NCI-H2029 treated with DMSO at 0.1 percent for 48 hours (cell line): Measurements from ENCODE around the gene TOR2A.
"Not testable (repeated sequence)": the region's sequence is repeated elsewhere in the genome, so short reads cannot be mapped to it uniquely, and the experiment has no call there.

ENCODE experiments used
- DNase-seq: peaks from one replicate; lab custom pipeline; 2025; lab: John Stamatoyannopoulos, UW

The TOR2A gene

GRCh38 chr9:127768698-127769097 is 33.6 kb upstream of the TOR2A start:
- no peak for DNase-seq

- no peak for DNase-seq
Measured at GRCh38 chr9:127767909-127768331, 32.8 kb upstream of the TOR2A start.

GRCh38 chr9:127767410-127767809 is 32.3 kb upstream of the TOR2A start:
- DNase-seq = no peak

DNA sequence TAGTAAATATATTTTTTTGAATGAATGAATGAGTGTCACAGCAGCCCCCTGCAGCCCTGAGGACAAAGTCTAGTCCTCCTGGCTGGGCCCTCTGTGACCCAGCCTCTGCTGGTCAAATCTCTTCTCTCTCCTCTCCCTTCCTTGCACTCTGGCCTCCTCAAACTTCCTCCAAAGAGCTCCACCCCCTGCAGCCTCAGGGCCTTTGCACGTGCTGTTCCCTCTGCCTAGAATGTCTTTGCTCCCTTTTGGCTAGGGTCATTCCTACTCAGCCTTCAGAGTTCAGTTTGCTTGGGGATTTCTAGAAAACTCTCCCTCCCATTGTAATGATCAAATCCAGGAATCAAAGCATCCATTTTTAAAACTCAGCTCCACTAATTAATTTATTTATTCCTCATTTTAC is 30.3 kb upstream of the TOR2A start:
- DNase-seq = no peak

- DNase-seq = no peak
Measured at GRCh38 chr9:127763918-127764384, 28.9 kb upstream of the TOR2A start.

GRCh38 chr9:127762111-127762676 is 27.1 kb upstream of the TOR2A start:
- no peak for DNase-seq

- no peak for DNase-seq
Measured at GRCh38 chr9:127761491-127761956, 26.4 kb upstream of the TOR2A start.

DNA sequence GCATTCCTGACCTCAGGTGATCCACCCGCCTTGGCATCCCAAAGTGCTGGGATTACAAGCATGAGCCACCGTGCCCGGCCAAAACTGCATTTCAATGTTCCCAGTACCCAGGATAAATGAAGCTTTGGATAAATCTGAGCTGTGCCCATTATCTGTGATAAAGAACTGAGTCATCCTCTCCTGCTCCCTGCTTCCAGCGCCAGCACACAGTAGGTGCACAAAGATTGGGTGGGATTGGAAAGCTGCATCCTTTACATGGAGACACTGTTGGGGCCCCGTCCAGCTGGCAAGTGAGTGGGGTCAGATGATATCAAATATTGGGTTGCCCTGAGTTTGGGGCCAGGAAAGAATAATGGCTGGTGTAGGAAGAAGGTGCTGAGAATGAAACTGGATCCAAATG is 26.0 kb upstream of the TOR2A start:
- DNase-seq = no peak

DNA sequence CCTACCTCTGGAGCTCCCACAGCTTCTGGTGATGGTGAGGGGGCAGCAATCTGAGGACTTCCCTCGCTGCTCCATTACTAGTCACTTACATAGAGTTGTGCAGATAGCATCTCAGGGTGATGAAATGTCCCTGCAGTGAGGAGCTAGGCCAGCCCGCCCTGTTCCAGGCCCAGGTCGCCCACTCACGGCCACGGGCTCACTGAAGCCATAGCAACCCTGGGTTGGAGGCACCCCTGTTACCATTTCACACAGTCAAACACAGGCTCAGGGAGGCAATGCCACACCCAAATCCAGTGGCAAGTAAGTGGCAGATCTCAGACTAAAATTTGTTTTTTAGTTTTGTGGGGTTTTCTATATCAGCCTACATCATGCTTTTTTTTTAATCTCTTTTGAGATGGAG is 23.7 kb upstream of the TOR2A start:
- no peak for DNase-seq

DNA sequence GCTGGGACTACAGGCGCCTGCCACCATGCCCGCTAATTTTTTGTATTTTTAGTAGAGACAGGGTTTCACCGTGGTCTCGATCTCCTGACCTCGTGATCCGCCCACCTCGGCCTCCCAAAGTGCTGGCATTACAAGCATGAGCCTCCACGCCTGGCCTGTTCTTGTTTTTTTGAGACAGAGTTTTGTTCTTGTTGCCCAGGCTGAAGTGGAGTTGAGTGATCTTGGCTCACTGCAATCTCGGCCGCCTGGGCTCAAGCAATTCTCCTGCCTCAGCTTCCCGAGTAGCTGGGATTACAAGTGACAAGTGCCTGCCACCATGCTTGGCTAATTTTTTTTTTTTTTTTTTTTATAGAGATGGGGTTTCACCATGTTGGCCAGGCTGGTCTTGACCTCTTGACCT is 21.7 kb upstream of the TOR2A start:
- DNase-seq = not testable (repeated sequence)

- DNase-seq = no peak
Measured at GRCh38 chr9:127756233-127756632, 21.1 kb upstream of the TOR2A start.

DNA sequence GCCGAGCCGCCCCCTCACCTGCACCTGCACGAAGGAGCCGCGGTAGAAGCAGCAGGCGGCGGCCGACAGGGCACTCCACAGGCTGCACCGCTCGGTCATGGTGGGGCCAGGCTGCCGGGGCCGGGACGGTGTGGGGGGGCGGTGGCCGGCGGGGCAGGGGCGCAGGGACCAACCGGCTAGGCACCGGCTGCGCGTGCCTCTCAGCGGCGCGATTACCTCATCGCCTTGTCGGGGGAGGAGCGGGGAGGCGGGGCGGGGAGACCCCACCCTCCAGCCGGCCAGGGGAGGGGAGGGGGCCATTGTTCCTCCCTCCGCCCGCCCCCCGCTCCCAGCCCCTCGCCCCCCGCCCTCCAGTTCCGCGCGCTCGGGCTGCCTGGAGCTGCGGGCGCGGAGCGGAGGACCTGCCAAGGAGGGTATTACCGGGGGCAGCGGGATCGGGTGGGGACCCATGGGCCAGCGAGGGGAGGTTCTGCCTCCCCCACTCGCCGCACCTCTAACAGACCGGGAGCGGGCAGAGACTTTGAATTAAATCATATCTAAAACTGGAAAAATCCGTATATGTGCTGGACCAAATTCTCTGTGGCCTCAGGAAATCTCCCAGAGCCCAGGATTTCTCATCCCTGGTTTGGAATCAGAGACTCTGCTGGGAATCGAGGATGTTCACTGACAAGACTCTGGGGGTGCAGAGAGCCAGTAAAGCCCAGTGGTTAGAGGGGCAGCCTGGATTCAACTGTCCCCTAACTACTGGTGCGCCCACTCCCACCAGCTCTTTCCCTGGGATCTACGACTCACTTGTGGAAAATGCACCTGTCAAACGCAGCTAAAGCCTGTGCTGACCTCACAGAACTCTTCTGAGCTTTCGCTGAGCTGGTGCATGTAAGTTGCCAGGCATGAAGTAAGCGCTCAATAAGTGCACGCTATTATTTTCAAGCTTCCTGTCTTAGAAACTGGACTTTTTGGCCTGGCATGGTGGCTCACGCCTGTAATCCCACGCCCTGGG is 20.3 kb upstream of the TOR2A start:
- no peak for DNase-seq

- DNase-seq = no peak
Measured at GRCh38 chr9:127754099-127755060, 19.3 kb upstream of the TOR2A start.

- no peak for DNase-seq
Measured at GRCh38 chr9:127753622-127754021, 18.5 kb upstream of the TOR2A start.

- no peak for DNase-seq
Measured at GRCh38 chr9:127753148-127753547, 18.1 kb upstream of the TOR2A start.

GRCh38 chr9:127751269-127752054 is 16.4 kb upstream of the TOR2A start:
- DNase-seq = no peak

DNA sequence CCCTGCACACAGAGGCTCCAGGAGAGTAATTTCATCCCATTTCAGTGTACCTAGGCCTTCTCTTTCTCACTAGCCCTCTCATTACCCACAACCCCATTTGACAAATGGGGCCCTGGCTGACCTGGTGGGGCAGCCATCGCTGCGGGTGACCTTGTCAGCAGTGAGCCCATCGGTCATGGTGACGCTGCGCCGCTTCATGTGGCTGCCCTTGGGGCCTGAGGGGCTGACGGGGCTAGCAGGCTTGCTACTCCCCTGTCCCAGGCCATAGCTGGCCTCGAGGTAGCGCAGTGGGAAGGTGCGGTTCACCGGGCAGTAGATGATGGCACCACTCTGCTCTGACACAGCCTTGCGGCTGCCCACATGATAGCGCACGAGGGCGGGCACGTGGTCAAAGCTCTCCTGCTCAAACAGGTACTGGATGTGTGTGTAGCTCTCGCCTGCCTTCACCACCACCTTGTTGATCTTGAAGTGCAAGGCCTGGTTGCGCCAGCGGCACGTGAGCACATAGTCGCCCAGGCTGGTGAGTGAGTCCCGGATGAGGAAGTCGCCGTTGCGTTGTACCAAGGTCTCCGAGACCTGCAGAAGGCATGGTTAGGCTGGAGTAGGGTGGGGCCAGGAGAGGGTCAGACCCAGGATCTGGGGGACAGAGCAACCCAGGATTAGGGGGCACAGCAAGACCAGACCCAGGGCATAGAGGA is 14.1 kb upstream of the TOR2A start:
- DNase-seq = no peak

- no peak for DNase-seq
Measured at GRCh38 chr9:127746959-127747569, 12.0 kb upstream of the TOR2A start.

GRCh38 chr9:127744398-127745110 is 9.5 kb upstream of the TOR2A start:
- DNase-seq = no peak
